GM19467 (cell line): ENCODE measurements around the gene ARHGAP11A.

Source experiments
- ATAC-seq: cut with Tn5 transposase; IDR thresholded peaks from one replicate; pipeline ENCODE4 v1.9.1; 2021; ENCODE audit warnings: mild to moderate bottlenecking, moderate library complexity; ENCODE audit not compliant: unreplicated experiment

ARHGAP11A gene

GRCh38 chr15:32685576-32685975 is 70.3 kb downstream of the ARHGAP11A start:
- ATAC-seq: no peak

- ATAC-seq: no peak
These were observed 72.3 kb downstream of the ARHGAP11A start for GRCh38 chr15:32687556-32687955.

- ATAC-seq: no peak
These were observed 72.9 kb downstream of the ARHGAP11A start for GRCh38 chr15:32688151-32688639.
